Stimulated activated memory B cell treated with anti-CD40 and anti-IgM and Interleukin-4, amounts not matched to agents 10 μg/mL and 1 μg/mL and 100 μg/mL, for 72 hours (primary cell): Measurements from ENCODE around the gene CDX1.

Experiments used
- ATAC-seq: fragments of 150-1000 bp; cut with Tn5 transposase; 2 replicates; pipeline ENCODE4 v1.10.0; 2021
- H3K27ac Mint-ChIP-seq: one replicate; pipeline ENCODE4 v1.8.0; 2022; ENCODE audit warnings: mild to moderate bottlenecking, mixed read lengths
- H3K27me3 Mint-ChIP-seq: one replicate; pipeline ENCODE4 v1.8.0; 2022; ENCODE audit warnings: mixed read lengths
- H3K36me3 Mint-ChIP-seq: one replicate; pipeline ENCODE4 v1.8.0; 2022; ENCODE audit warnings: mixed read lengths
- H3K4me1 Mint-ChIP-seq: one replicate; pipeline ENCODE4 v1.8.0; 2022; ENCODE audit warnings: mixed read lengths
- H3K4me3 Mint-ChIP-seq: one replicate; pipeline ENCODE4 v1.8.0; 2022; ENCODE audit warnings: mild to moderate bottlenecking, moderate library complexity, mixed read lengths
- H3K9me3 Mint-ChIP-seq: one replicate; pipeline ENCODE4 v1.8.0; 2022; ENCODE audit warnings: mixed read lengths

Gene CDX1

GRCh38 chr5:150161242-150162141, 5.1 kb upstream of the CDX1 start:
- no peak overlapping the region for H3K27ac Mint-ChIP-seq

GRCh38 chr5:150162142-150162513, 4.5 kb upstream of the CDX1 start:
- no peak overlapping the region for H3K27ac Mint-ChIP-seq
- H3K4me1 Mint-ChIP-seq = peaks cover 30% of the 10 kb centered on the region

More at GRCh38 chr5:150161242-150162141, 5.1 kb upstream of the CDX1 start:
- Mint-ChIP-seq H3K36me3 (no peaks in the 10 kb centered on the region), H3K9me3 (no peaks in the 10 kb centered on the region), H3K4me3 (no peak overlapping the region), H3K4me1 (peaks cover 31% of the 10 kb centered on the region), H3K27me3 (no peaks in the 10 kb centered on the region)
- ATAC-seq = peak; percentile 61

GRCh38 chr5:150163035-150163434, 3.5 kb upstream of the CDX1 start:
- H3K4me1 Mint-ChIP-seq = peaks cover 30% of the 10 kb centered on the region
- H3K36me3 Mint-ChIP-seq = no peaks in the 10 kb centered on the region
- H3K27ac Mint-ChIP-seq = no peak overlapping the region
- ATAC-seq = no peak
- H3K9me3 Mint-ChIP-seq = no peaks in the 10 kb centered on the region
- H3K4me3 Mint-ChIP-seq = no peak overlapping the region
- peaks cover 9% of the 10 kb centered on the region for H3K27me3 Mint-ChIP-seq

More at GRCh38 chr5:150162142-150162513, 4.5 kb upstream of the CDX1 start:
- Mint-ChIP-seq H3K27me3 (no peaks in the 10 kb centered on the region), H3K9me3 (no peaks in the 10 kb centered on the region), H3K36me3 (no peaks in the 10 kb centered on the region), H3K4me3 (no peak overlapping the region)
- no peak for ATAC-seq

- Mint-ChIP-seq H3K27me3 (peaks cover 15% of the 10 kb centered on the region), H3K4me1 (peaks cover 30% of the 10 kb centered on the region), H3K4me3 (no peak overlapping the region), H3K36me3 (no peaks in the 10 kb centered on the region), H3K9me3 (no peaks in the 10 kb centered on the region), H3K27ac (no peak overlapping the region)
- no peak for ATAC-seq
These were observed 3.0 kb upstream of the CDX1 start for GRCh38 chr5:150163547-150164059.

GRCh38 chr5:150164211-150164980, 2.2 kb upstream of the CDX1 start:
- H3K4me3 Mint-ChIP-seq = no peak overlapping the region
- ATAC-seq = no peak
- H3K27me3 Mint-ChIP-seq = peaks cover 22% of the 10 kb centered on the region
- no peaks in the 10 kb centered on the region for H3K9me3 Mint-ChIP-seq
- no peak overlapping the region for H3K27ac Mint-ChIP-seq
- H3K4me1 Mint-ChIP-seq = peaks cover 29% of the 10 kb centered on the region
- no peaks in the 10 kb centered on the region for H3K36me3 Mint-ChIP-seq

GRCh38 chr5:150166037-150166649, 435 bp upstream of the CDX1 start:
- ATAC-seq = no peak
- Mint-ChIP-seq H3K9me3 (no peaks in the 10 kb centered on the region), H3K4me1 (peaks cover 13% of the 10 kb centered on the region), H3K27me3 (peaks cover 39% of the 10 kb centered on the region), H3K27ac (no peak overlapping the region), H3K36me3 (no peaks in the 10 kb centered on the region), H3K4me3 (no peak overlapping the region)

- Mint-ChIP-seq H3K36me3 (no peaks in the 10 kb centered on the region), H3K27me3 (peaks cover 53% of the 10 kb centered on the region), H3K4me3 (no peak overlapping the region), H3K27ac (no peak overlapping the region), H3K9me3 (no peaks in the 10 kb centered on the region), H3K4me1 (peaks cover 1% of the 10 kb centered on the region)
- no peak for ATAC-seq
These were observed 903 bp downstream of the CDX1 start for GRCh38 chr5:150167512-150167850.

GRCh38 chr5:150167908-150168307, 1.3 kb downstream of the CDX1 start:
- no peak for ATAC-seq
- no peaks in the 10 kb centered on the region for H3K9me3 Mint-ChIP-seq
- no peak overlapping the region for H3K27ac Mint-ChIP-seq
- peaks cover 56% of the 10 kb centered on the region for H3K27me3 Mint-ChIP-seq
- no peak overlapping the region for H3K4me3 Mint-ChIP-seq
- H3K36me3 Mint-ChIP-seq = no peaks in the 10 kb centered on the region
- no peaks in the 10 kb centered on the region for H3K4me1 Mint-ChIP-seq

GRCh38 chr5:150168864-150169263, 2.3 kb downstream of the CDX1 start:
- Mint-ChIP-seq H3K27ac (no peak overlapping the region), H3K4me3 (no peak overlapping the region), H3K9me3 (no peaks in the 10 kb centered on the region), H3K4me1 (no peaks in the 10 kb centered on the region), H3K36me3 (no peaks in the 10 kb centered on the region), H3K27me3 (peaks cover 65% of the 10 kb centered on the region)
- no peak for ATAC-seq

- H3K27ac Mint-ChIP-seq = no peak overlapping the region
- H3K4me1 Mint-ChIP-seq = no peaks in the 10 kb centered on the region
- no peak for ATAC-seq
- H3K36me3 Mint-ChIP-seq = no peaks in the 10 kb centered on the region
- peaks cover 86% of the 10 kb centered on the region for H3K27me3 Mint-ChIP-seq
- H3K9me3 Mint-ChIP-seq = no peaks in the 10 kb centered on the region
- H3K4me3 Mint-ChIP-seq = no peak overlapping the region
These were observed 5.6 kb downstream of the CDX1 start for GRCh38 chr5:150172145-150172544.

- Mint-ChIP-seq H3K27me3 (peaks cover 82% of the 10 kb centered on the region), H3K4me1 (no peaks in the 10 kb centered on the region), H3K27ac (no peak overlapping the region), H3K4me3 (no peak overlapping the region), H3K9me3 (no peaks in the 10 kb centered on the region), H3K36me3 (no peaks in the 10 kb centered on the region)
- ATAC-seq = no peak
These were observed 6.0 kb downstream of the CDX1 start for GRCh38 chr5:150172556-150172955.

GRCh38 chr5:150173161-150173560, 6.6 kb downstream of the CDX1 start:
- H3K27ac Mint-ChIP-seq = no peak overlapping the region
- H3K27me3 Mint-ChIP-seq = peaks cover 76% of the 10 kb centered on the region

GRCh38 chr5:150174285-150174684, 7.7 kb downstream of the CDX1 start:
- Mint-ChIP-seq H3K27ac (no peak overlapping the region), H3K36me3 (no peaks in the 10 kb centered on the region), H3K4me3 (no peak overlapping the region), H3K27me3 (peaks cover 64% of the 10 kb centered on the region), H3K4me1 (no peaks in the 10 kb centered on the region), H3K9me3 (no peaks in the 10 kb centered on the region)
- ATAC-seq = no peak

More at GRCh38 chr5:150173161-150173560, 6.6 kb downstream of the CDX1 start:
- no peaks in the 10 kb centered on the region for H3K9me3 Mint-ChIP-seq
- no peaks in the 10 kb centered on the region for H3K4me1 Mint-ChIP-seq
- no peak for ATAC-seq
- no peaks in the 10 kb centered on the region for H3K36me3 Mint-ChIP-seq
- H3K4me3 Mint-ChIP-seq = no peak overlapping the region

GRCh38 chr5:150175076-150175475, 8.5 kb downstream of the CDX1 start:
- Mint-ChIP-seq H3K27ac (no peak overlapping the region), H3K4me1 (no peaks in the 10 kb centered on the region), H3K36me3 (no peaks in the 10 kb centered on the region), H3K27me3 (peaks cover 57% of the 10 kb centered on the region), H3K4me3 (no peak overlapping the region), H3K9me3 (no peaks in the 10 kb centered on the region)
- no peak for ATAC-seq

- no peak overlapping the region for H3K4me3 Mint-ChIP-seq
- no peaks in the 10 kb centered on the region for H3K4me1 Mint-ChIP-seq
- peaks cover 53% of the 10 kb centered on the region for H3K27me3 Mint-ChIP-seq
- ATAC-seq = no peak
- no peaks in the 10 kb centered on the region for H3K36me3 Mint-ChIP-seq
- H3K9me3 Mint-ChIP-seq = no peaks in the 10 kb centered on the region
- H3K27ac Mint-ChIP-seq = no peak overlapping the region
These were observed 9.0 kb downstream of the CDX1 start for GRCh38 chr5:150175536-150175935.
